Stimulated activated CD4-positive, alpha-beta T cell treated with anti-CD3 and anti-CD28 coated beads, TNF-alpha, amount 100 ng/mL, for 24 hours (primary cell): ENCODE measurements around the gene PKHD1.
"Not testable (repeated sequence)": the region's sequence is repeated elsewhere in the genome, so short reads cannot be mapped to it uniquely, and the experiment has no call there.

Experiments
- DNase-seq, 3 experiments: peaks; one replicate each; pipeline ENCODE4 v3.0.0-alpha.2; 2020; ENCODE audit warnings: low read depth in 3 of 3

Gene PKHD1

DNA sequence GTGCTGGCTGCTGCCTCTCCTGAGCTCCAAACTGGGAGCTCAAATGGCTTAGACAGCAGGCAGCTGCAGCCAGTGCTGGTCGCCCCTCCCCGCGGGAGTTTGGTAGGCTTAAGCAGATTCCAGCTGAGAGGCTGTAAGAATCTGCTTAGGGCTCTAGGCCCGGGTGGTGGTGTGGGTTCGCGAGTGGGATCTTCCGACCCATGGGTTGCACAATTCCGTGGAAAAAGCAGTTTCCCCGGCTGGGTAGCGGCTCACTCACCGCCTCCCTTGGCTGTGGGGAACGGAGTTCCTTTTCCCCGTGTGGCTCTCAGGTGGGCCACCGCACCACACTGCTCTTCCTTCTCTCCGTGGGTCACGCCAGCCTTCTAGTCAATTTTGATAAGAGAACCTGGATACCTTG, 232.5 kb downstream of the PKHD1 start:
- DNase-seq: no peak

DNA sequence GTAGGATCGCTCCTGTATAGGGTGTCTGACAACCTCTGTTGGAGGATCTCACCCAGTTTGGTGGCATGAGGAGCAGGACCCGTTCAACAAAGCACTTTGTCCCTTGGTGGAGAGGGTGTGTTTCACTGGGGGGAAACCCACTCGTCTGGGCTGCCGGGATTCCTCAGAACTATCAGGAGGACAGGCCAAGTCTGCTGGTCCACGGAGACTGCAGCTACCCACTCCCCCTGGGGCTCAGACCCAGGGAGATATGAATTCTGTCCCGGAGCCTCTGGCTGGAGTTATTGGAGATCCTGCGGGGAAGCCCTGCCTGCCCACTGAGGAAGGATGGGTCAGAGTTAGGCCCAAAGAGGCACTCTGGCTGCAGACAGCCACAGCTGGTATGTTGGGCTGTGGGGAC, 233.1 kb downstream of the PKHD1 start:
- DNase-seq: no peak

DNA sequence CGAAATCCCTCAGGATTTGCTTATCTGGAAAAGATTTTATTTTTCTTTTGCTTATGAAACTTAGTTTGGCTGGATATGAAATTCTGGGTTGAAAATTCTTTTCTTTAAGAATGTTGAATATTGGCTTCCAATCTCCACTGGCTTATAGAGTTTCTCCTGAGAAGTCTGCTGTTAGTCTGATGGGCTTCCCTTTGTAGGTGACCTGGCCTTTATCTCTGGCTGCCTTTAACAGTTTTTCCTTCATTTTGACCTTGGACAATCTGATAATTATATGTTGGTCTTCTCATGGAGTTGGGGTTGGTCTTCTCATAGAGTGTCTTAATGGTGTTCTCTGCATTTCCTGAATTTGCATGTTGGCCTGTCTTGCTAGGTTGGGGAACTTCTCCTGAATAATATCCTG, 234.3 kb downstream of the PKHD1 start:
- not testable (repeated sequence) for DNase-seq

DNA sequence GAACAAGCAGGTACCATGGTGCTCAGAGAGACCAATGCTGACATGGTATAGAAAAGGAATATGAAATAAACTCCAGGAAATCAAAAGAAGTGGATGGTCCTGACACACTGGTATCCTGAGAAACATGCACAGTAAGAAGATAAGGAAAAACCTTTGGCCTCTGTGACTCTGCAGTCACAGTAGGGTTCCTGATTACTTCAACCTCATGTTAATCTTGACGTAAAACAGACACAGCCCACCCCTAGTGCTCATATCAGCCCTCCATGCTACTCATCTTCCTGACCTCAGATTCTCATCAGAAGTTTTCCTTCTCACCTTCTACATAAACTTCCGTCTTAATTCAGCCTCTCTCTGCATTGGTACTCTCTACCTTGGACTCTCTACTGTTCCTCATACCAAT, 240.9 kb downstream of the PKHD1 start:
- no peak for DNase-seq

- no peak for DNase-seq
Measured at GRCh38 chr6:51844336-51844735, 243.1 kb downstream of the PKHD1 start.

DNA sequence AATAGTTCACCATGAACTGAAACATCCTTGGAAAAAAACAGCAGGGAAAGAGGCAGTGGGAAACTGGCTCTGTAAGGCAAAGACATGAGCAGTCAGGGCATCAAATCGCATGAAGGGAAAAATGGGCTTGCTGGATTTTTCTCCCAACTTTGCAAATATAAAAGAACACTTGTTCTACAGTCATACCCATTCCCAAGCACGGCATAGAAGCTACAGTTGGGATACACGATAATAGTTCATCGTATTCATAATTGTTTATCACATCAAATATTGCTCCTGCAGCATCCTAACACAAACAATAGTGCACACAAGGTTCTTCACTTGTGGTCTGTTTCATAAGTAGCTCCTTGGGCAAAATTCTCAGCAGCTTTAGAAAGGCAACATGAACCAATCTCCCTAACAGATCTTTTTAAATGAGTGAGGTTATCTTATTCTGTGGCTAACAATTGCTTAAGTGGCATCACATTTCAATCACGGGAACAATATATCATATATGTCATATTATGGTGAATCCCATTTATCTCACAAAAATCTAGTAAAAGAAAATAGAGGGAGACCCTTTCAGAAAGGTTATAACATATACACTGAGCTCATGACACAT, 243.9 kb downstream of the PKHD1 start:
- no peak for DNase-seq

DNA sequence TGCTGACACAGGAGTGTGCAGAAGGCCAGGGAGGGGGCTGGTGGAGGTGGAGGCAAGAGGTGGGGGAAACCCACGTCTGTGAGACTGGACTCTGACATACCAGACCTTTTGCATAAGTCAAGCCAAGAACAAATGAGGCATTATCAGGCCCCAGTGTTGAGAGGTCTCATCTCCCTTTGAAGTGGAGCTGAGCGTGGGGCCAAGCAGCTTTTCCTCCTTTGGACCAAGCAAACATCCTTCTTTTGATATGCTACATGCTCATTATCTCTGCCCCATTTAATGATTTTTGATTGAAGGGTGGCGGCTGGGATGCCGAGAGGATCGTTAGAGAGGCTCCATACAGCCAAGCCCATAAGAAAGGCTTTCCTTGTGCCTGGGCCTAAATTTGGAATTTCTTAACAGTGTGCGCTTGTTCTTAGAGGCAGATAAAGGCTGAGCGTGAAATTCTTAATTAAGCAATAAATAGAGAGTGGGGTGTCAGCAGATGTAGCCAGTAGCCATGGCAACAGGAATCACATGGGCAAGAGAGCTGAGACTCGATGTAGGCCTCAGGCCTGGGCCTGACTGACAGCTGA, 244.5 kb downstream of the PKHD1 start:
- no peak for DNase-seq

GRCh38 chr6:51842061-51842803, 245.2 kb downstream of the PKHD1 start:
- no peak for DNase-seq

DNA sequence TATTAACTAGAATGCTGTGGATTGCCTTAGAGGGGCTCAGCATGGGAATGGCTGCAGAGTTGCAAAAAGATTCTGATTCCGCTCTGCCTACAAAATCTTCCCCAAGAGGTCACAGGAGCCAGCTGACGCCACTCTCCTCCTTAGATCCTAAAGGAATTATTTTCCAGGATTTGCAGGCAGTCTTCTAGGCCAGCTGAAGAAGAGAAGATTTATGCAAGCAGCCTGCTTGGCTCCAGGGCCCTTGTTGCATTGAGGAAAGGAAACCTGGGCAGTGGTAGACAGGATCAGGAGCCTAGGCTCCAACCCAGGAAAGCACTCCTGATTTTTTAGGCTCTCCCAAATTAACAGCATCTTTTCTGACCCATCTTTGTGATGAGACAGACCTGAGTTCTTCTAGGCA, 245.8 kb downstream of the PKHD1 start:
- no peak for DNase-seq

DNA sequence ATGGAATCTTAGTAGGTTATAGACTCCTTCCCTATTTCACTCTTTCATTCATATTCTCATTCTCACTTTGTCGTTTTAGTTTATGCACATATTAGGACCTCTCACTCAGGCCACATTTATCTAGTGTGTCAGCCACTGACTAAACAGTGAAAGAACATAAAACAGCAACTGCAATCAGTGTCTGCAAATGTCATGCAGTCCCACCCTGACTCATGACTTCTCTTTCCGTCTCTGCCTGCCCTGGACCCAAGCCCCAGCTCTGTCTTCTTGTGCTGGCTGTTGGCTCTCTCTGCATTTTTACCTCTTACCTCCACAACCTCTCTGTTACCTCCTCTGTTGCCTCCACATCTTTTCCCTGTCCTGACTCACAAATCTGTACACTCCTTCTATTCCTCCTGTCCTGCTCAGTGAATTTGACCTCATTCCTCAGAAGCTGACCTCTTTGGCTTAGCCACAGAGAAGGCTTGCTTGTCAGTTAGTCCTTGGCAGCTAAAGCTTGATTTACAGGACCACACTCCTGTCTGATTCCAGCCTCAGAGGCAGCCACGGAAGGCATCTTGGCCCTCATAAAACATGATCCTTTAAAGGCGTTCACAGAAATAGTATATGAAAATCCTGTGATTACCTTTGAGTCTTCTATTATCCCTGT, 247.6 kb downstream of the PKHD1 start:
- DNase-seq: no peak

DNA sequence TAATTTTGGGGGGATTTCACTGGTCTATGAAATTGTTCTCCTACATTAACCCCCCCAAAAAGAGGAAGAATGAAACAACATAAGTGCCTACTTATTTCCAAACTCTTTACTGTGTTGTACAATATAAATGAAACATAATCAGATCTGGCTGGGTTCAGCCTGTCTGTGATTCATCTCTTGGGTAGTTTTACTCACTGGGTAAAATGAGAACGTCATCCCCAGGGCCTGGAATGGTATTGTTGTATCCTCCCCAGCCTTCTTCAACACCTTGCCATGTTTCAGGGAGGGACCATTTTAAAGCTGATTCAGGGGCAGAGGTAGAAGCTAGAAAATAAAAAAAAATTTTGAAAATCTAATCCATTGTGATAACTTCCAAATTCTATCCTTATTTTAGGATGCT, 256.7 kb downstream of the PKHD1 start:
- no peak for DNase-seq

DNA sequence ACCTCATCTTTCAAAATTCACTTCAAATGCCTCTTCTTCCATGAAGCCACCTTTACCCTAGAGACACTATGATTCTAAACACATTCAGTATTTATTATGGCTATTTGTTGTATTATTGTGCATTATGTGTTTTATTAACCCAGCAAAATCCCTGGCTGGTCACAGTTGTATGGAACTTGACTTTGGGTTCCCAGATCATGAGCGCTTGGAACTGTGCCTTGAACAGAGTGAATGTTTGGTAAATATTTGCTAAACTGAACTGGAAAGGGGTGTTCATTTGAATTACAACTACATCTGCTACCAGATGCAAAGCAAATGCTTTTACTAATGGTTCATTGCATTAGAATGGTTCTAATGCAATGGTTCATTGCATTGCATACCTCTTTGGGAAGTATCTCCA, 259.8 kb downstream of the PKHD1 start:
- no peak for DNase-seq

- no peak for DNase-seq
Measured at GRCh38 chr6:51824940-51825339, 262.5 kb downstream of the PKHD1 start.

DNA sequence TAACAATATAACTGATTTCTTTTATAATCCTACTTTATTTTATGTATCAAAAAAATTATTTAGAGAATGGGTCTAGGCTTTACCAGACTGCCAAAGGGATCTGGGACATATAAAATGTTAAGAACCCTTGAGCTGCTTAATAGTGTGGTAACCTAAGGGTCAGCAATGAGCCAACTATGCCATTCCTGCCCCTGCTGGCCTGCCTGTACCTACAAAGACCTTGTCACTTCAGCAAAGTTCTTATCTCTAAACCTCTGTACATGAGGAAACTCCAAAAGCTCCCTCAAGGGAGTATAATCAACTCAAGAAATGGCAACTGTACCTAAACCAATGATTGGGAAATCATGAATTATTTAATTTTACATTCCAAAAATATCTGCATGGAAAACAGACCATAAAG, 266.9 kb downstream of the PKHD1 start:
- no peak for DNase-seq

GRCh38 chr6:51818520-51819022, 268.8 kb downstream of the PKHD1 start:
- no peak for DNase-seq

DNA sequence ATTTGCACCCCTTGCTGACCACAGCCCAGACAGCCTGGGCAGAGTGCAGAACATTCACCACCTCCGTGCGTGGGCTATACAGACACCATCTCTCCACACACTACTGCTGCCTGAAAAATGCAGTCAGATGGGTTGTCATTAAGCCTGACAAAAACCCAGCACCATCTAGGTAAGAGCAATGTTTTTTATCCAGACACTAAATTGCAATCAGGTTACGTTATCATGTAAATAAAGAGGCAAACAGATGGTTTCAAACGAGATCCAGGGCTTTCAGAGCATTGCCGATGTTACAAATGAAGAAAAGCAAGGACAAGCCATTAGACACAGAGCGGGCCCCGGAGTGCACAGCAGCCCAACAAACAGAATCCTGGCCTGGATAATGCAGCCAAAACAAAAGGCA, 269.6 kb downstream of the PKHD1 start:
- DNase-seq: no peak

DNA sequence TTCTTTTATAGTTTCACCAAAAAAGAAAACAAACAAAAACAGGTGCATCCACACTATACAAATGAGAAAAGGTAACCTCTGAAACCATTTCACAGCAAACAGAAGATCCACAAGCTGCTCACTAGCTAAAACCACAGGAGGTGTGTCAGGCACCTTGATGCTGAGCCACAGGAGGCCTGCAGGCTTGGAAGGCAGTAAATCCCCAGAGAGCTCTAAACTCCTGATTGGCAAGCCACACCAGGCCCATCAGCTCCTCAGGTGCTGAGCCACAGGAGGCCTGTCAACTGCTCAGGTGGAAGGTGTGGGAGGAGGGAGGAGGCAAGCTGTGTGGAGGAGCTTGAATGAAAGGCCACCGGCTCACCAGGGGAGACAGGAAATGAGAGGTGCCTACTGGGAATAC, 273.0 kb downstream of the PKHD1 start:
- DNase-seq: no peak

- DNase-seq: no peak
Measured at GRCh38 chr6:51813904-51814303, 273.5 kb downstream of the PKHD1 start.

DNA sequence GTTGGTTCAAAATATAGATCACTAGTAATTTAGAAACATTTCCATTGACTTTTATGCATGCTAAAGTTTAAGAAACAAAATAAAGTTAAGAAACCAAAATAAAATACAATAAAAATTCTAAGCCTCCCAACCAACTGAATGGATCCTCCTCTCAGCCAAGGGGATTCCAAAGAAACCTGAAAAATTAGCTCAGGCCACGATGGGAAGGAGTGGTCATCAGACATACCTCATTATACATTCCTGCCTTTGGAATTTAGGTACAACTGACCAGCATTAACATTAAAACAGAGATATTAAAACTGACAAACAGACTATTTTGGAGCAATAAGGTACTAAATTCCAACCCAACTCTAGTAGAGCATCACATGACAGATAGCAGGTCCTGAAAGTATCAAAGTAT, 275.2 kb downstream of the PKHD1 start:
- no peak for DNase-seq

DNA sequence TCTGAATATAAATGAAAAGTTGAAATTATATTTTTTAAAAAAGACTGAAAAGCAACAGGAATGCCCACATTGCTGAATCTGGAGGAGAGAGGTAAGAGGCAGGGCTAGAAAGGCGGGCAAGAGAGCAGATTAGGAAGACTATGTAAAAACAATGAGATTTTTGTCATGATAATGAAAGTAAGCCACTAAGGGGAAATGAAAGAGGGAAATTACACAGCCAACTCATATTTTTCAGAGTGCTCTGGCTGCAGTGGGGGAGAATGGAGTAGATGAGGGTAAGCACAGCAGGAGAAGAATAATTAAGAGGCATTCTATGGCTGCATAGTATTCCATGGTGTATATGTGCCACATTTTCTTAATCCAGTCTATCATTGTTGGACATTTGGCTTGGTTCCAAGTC, 281.9 kb downstream of the PKHD1 start:
- DNase-seq: no peak

DNA sequence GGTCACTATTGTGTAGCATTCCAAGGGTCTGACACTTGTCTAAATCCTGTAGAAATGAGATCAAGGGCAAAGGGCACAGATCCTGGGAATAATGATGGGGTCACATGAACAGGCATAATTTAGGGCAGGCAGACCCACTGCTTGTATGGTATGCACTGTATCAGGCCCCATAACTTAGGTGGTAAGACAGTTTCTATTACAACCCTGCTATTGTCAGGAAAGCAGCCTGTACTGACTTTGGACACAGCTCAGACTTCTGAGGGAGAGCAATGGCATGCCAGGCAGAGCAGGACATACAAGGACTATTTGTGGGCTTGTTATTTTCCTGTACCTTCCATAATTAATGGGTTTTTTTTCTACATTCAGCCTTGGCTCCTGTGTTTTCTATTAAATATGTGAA, 286.8 kb downstream of the PKHD1 start:
- DNase-seq: no peak

- DNase-seq: no peak
Measured at GRCh38 chr6:51793393-51793792, 294.0 kb downstream of the PKHD1 start.
